ENCODE measurements around the gene PDE4D. TPM values are rescaled to one million over a fixed set of nuclear protein-coding genes. Genes with fewer than 3 reads are reported as not detected.

The PDE4D gene
- total and polyA plus RNA-seq, 8 donors = 1.5 to 7.1 (median 3.1) TPM

DNA sequence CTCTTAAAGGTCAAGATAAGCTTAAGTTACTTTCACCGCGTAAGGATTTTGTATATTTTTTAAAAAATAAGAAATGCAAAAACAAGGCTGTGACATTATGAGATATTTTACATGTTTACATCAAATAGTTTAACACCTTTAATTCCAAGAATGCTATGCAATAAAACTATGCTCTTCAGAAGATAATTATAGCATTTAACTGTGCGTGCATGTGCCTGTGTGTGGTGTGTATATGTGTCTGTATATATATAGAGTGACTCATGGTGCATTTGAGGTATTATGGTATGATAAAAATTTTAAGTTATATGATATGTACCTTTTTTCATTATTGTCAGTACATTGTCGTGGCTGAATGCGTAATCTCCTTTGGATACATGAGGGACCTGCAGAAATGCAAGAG lies 539.3 kb downstream of the PDE4D start:
- peaks cover 0 to 9% (median 0%) of the 10 kb centered on the region in 3 donors for H3K4me1 ChIP-seq
- FAIRE-seq (no peak), DNase-seq (no peak), ATAC-seq (no peak)
- H3K27ac ChIP-seq = no peak overlapping the region
- TF ChIP-seq, protein P1, sequence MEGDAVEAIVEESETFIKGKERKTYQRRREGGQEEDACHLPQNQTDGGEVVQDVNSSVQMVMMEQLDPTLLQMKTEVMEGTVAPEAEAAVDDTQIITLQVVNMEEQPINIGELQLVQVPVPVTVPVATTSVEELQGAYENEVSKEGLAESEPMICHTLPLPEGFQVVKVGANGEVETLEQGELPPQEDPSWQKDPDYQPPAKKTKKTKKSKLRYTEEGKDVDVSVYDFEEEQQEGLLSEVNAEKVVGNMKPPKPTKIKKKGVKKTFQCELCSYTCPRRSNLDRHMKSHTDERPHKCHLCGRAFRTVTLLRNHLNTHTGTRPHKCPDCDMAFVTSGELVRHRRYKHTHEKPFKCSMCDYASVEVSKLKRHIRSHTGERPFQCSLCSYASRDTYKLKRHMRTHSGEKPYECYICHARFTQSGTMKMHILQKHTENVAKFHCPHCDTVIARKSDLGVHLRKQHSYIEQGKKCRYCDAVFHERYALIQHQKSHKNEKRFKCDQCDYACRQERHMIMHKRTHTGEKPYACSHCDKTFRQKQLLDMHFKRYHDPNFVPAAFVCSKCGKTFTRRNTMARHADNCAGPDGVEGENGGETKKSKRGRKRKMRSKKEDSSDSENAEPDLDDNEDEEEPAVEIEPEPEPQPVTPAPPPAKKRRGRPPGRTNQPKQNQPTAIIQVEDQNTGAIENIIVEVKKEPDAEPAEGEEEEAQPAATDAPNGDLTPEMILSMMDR (IDR thresholded peaks at IDR 0.05) = no peak
- no peaks in the 10 kb centered on the region for H3K27me3 ChIP-seq
- H3K4me3 ChIP-seq = no peak overlapping the region
- H3K9me3 ChIP-seq = no peaks in the 10 kb centered on the region
- 85 to 97% methylated on average over 5 of the region's 5 CpGs for WGBS, 2 donors
- H3K36me3 ChIP-seq = no peaks in the 10 kb centered on the region
- intact Hi-C loops (cut with DNase I) = no loop called here

GRCh38 chr5:59351076-59351794 lies 542.3 kb downstream of the PDE4D start:
- peak in 3 of 4 donors; percentile 46 to 74 (median 67) for ATAC-seq
- no peak overlapping the region for H3K27ac ChIP-seq
- H3K4me1 ChIP-seq = no peaks in the 10 kb centered on the region
- H3K4me3 ChIP-seq = no peak overlapping the region
- H3K9me3 ChIP-seq = no peaks in the 10 kb centered on the region
- no peaks in the 10 kb centered on the region for H3K36me3 ChIP-seq
- no peak for DNase-seq
- peak; percentile 91 for FAIRE-seq
- intact Hi-C loops (cut with DNase I) = no loop called here
- 30 to 34% methylated on average over 4 of the region's 4 CpGs for WGBS, 2 donors
- H3K27me3 ChIP-seq = no peaks in the 10 kb centered on the region
- TF ChIP-seq, protein P1 (IDR thresholded peaks at IDR 0.05) = no peak

DNA sequence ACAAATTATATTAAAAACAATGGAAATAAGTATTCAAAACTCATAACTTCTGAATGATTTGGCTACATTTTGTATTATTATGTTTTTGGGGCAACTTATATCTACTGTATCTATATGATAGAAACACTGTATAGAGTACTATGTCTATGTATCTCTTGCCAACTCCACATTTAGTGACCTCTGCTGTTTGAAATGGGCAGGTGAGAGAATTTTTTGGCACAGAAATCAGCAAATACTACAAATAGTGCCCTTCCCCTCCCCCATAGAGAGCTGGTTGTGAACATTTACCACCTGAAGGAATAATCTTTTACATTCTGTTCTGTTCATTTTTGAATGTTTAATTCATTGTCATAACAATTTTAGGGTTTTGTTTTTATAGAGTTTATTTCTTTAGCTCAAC lies 545.3 kb downstream of the PDE4D start:
- intact Hi-C loops (cut with DNase I) = no loop called here

DNA sequence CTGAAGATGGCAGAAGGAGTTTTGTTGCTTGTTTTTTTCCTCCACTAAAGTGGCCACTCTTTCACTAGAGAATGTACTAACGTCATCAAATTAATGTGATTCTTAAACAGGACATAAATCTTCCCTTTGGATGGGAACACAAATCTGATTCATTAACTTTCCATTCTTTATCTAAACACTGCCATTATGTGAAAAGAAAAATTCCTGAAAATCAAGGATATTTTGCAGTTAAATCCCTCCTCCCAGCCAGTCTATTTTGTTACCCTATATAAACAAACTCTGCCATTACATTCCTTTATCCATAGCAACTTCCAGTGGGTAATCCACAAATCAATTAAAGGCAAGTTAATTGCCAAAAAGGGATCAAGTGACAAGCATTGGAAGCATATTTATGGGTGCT lies 546.5 kb downstream of the PDE4D start:
- no peaks in the 10 kb centered on the region for H3K27me3 ChIP-seq
- no peaks in the 10 kb centered on the region for H3K4me1 ChIP-seq
- 66 to 68% methylated on average over 1 of the region's 1 CpG for WGBS, 2 donors
- intact Hi-C loops (cut with DNase I) = no loop called here
- ATAC-seq (no peak), FAIRE-seq (peak; percentile 13), DNase-seq (no peak)
- no peaks in the 10 kb centered on the region for H3K9me3 ChIP-seq
- TF ChIP-seq, protein P1 (IDR thresholded peaks at IDR 0.05) = no peak
- H3K4me3 ChIP-seq = no peak overlapping the region
- no peaks in the 10 kb centered on the region for H3K36me3 ChIP-seq
- no peak overlapping the region for H3K27ac ChIP-seq

More for the DNA sequence above, 545.3 kb downstream of the PDE4D start:
- H3K27me3 ChIP-seq = no peaks in the 10 kb centered on the region
- H3K9me3 ChIP-seq = no peaks in the 10 kb centered on the region
- H3K27ac ChIP-seq = no peak overlapping the region
- no peaks in the 10 kb centered on the region for H3K4me1 ChIP-seq
- peak in 3 of 4 donors; percentile 60 to 70 (median 70) for ATAC-seq
- H3K4me3 ChIP-seq = no peak overlapping the region
- TF ChIP-seq, protein P1 (IDR thresholded peaks at IDR 0.05) = no peak
- FAIRE-seq = no peak
- DNase-seq = no peak
- H3K36me3 ChIP-seq = no peaks in the 10 kb centered on the region

GRCh38 chr5:59346514-59346913 lies 547.0 kb downstream of the PDE4D start:
- no peak overlapping the region for H3K4me3 ChIP-seq
- WGBS, 2 donors = 69 to 77% methylated on average over 7 of the region's 7 CpGs
- H3K27me3 ChIP-seq = no peaks in the 10 kb centered on the region
- H3K9me3 ChIP-seq = no peaks in the 10 kb centered on the region
- intact Hi-C loops (cut with DNase I) = no loop called here
- no peak overlapping the region for H3K27ac ChIP-seq
- no peak for DNase-seq
- no peaks in the 10 kb centered on the region for H3K4me1 ChIP-seq
- no peaks in the 10 kb centered on the region for H3K36me3 ChIP-seq
- no peak for FAIRE-seq
- TF ChIP-seq, protein P1 (IDR thresholded peaks at IDR 0.05) = no peak
- ATAC-seq = no peak

Measured in pancreas (tissue), 10 donors.